ENCODE data around the gene PRDX3.
A peak's percentile ranks its signal among the peaks of the same experiment; 100 is the strongest.

The PRDX3 gene

DNA sequence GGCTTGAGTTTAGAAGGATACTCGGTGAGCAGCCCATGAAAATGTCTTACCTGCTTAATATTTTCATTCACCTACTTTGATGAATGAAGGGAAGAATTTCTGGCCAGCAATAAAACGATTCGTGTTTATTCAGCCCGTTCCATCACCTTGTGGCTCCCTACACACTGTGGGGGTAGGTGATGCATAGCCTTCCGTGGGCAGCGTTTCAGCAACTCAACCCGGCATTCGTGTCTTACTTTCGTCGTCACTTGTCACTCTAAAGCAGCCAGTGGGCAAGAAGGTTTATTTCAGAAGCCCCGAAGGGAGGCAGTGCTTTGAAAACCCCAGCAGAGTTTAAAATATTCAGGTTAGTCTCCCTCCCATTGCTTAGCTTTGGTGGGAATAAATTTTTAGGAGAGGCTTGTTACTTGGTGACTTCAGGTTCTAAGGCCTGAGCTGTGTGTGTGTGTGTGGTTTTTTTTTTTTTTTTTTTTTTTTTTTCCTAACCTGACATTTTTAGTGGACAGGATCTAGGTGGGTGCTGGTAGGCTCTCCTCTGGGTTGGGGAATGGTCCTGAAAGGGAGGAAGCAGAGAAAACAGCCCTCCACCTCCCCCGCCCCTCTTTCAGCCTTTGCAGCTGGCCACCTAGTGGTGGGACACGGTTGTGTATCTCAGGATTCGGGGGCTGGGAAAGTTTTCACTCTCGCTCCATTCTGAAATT, 30.6 kb upstream of the PRDX3 start:
- TF ChIP-seq TEAD4 (IDR thresholded peaks at IDR 0.05), result no peak
- TF ChIP-seq RAD21 (IDR thresholded peaks at IDR 0.05; ENCODE audit: low read depth), result peak; percentile 54
- TF ChIP-seq, protein P1, sequence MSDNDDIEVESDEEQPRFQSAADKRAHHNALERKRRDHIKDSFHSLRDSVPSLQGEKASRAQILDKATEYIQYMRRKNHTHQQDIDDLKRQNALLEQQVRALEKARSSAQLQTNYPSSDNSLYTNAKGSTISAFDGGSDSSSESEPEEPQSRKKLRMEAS (IDR thresholded peaks at IDR 0.05), result no peak
- TF ChIP-seq ZBTB7A (IDR thresholded peaks at IDR 0.05; ENCODE audit: low read depth), result peak; percentile 78; the same call in 1 of the 2 replicates
- no peak for TF ChIP-seq CEBPB (IDR thresholded peaks at IDR 0.05)

DNA sequence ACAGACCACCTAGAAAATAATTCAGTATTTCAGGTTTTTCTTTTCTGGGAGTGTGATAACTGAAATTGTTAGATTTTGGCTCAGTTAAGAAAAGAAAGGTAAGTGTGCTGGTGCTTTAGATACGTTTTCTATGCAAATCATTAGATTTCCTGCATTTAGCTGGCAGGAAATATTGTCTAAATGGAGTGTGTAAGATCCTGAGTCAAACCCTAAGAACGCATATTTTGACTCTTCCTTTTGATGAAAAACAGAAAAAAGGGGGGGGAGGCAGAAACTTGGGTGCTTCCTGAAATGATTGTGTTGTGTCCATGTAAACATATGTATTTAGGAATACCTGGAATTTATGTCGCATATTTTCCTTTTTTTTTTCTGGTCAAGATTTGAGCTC, 29.9 kb upstream of the PRDX3 start:
- TF ChIP-seq, protein P2, sequence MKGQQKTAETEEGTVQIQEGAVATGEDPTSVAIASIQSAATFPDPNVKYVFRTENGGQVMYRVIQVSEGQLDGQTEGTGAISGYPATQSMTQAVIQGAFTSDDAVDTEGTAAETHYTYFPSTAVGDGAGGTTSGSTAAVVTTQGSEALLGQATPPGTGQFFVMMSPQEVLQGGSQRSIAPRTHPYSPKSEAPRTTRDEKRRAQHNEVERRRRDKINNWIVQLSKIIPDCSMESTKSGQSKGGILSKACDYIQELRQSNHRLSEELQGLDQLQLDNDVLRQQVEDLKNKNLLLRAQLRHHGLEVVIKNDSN (IDR thresholded peaks at IDR 0.05), result no peak
- TF ChIP-seq TEAD4 (IDR thresholded peaks at IDR 0.05), result no peak
- no peak for TF ChIP-seq FOXM1 (IDR thresholded peaks at IDR 0.05; ENCODE audit: borderline replicate concordance, low read depth)
- no peak for TF ChIP-seq ZBTB7A (IDR thresholded peaks at IDR 0.05; ENCODE audit: low read depth)
- no peak for TF ChIP-seq CREB1 (IDR thresholded peaks at IDR 0.05; ENCODE audit: low read depth)
- no peak for TF ChIP-seq YY1 (IDR thresholded peaks at IDR 0.05; ENCODE audit: low read depth)
- no peak for TF ChIP-seq CEBPB (IDR thresholded peaks at IDR 0.05)
- TF ChIP-seq RAD21 (IDR thresholded peaks at IDR 0.05; ENCODE audit: low read depth), result no peak
- TF ChIP-seq EGR1 (IDR thresholded peaks at IDR 0.05), result no peak
- no peak for TF ChIP-seq TAF1 (IDR thresholded peaks at IDR 0.05; ENCODE audit: low read depth)
- TF ChIP-seq TCF12 (IDR thresholded peaks at IDR 0.05; ENCODE audit: low read depth), result no peak
- no peak for TF ChIP-seq EP300 (IDR thresholded peaks at IDR 0.05; ENCODE audit: borderline replicate concordance)
- no peak for TF ChIP-seq NFIC (IDR thresholded peaks at IDR 0.05)
- no peak for TF ChIP-seq REST (IDR thresholded peaks at IDR 0.05; ENCODE audit: low read depth)
- TF ChIP-seq, protein P1 (IDR thresholded peaks at IDR 0.05), result no peak

DNA sequence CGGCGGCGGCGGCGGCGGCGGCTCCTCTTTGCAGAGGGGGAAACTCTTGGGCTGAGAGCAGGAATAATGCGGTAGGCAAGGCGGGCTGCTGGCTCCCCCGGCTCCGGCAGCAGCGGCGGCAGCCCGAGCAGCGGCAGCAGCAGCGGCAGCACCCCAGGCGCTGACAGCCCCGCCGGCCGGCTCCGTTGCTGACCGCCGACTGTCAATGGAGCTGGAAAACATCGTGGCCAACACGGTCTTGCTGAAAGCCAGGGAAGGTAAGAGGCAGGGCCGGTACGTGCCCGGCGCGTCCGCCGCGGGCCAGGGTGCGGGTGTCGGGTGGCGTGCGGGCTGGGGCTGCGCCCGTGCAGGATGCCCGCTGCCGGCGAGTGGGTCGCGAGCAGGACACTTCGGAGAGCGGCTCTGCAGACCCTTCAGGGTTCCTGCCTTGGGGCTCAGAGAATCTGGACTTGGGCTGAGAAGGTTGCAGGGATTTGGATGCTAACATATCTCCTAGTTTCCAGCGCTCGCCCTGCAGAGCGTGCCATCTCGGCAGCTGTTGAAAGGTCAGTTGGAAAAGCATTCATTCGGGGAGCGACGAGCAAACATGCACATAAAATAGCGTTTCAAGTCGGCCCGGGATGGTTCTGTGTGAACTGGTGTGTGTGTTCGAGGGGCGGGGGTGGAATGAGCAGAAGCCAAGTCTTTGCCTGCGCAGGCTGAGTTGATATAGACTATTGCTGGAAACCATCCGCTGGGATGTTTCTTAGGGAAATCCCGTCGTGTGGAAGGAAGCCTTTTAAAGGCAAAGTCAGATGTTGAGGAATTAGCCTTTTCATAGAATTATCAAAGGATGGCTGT, 29.3 kb upstream of the PRDX3 start:
- no peak; the same call in 1 of the 2 replicates for TF ChIP-seq EGR1 (IDR thresholded peaks at IDR 0.05)
- TF ChIP-seq, protein P1 (IDR thresholded peaks at IDR 0.05), result no peak
- TF ChIP-seq, protein P2 (IDR thresholded peaks at IDR 0.05), result no peak
- no peak for TF ChIP-seq TAF1 (IDR thresholded peaks at IDR 0.05; ENCODE audit: low read depth)
- no peak for TF ChIP-seq TCF12 (IDR thresholded peaks at IDR 0.05; ENCODE audit: low read depth)
- no peak for TF ChIP-seq REST (IDR thresholded peaks at IDR 0.05; ENCODE audit: low read depth)
- TF ChIP-seq NFIC (IDR thresholded peaks at IDR 0.05), result no peak
- no peak for TF ChIP-seq TEAD4 (IDR thresholded peaks at IDR 0.05)
- no peak for TF ChIP-seq CEBPB (IDR thresholded peaks at IDR 0.05)
- no peak for TF ChIP-seq EP300 (IDR thresholded peaks at IDR 0.05; ENCODE audit: borderline replicate concordance)
- no peak for TF ChIP-seq FOXM1 (IDR thresholded peaks at IDR 0.05; ENCODE audit: borderline replicate concordance, low read depth)
- TF ChIP-seq YY1 (IDR thresholded peaks at IDR 0.05; ENCODE audit: low read depth), result no peak
- no peak for TF ChIP-seq CREB1 (IDR thresholded peaks at IDR 0.05; ENCODE audit: low read depth)
- no peak for TF ChIP-seq RAD21 (IDR thresholded peaks at IDR 0.05; ENCODE audit: low read depth)
- TF ChIP-seq ZBTB7A (IDR thresholded peaks at IDR 0.05; ENCODE audit: low read depth), result no peak

DNA sequence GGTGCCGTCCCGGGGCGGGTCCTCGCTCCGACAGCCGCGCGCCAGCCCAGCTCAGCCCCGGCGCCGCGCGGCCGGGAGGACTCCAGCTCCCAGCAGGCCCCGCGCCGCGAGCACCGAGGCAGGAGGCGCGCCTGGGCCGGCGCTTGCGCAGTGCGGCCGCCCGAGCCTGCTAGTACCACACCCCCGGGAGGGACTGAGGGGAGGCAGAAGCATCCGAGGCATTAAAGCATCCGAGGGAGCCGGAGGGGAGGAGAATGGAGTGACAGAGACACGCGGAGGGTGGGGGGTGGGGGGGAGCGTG, 28.7 kb upstream of the PRDX3 start, which contains the start of gene GRK5:
GRK5 (plus strand) TSS at position 206 of the 301 bp plus-strand sequence. CDS start 347 bp downstream, outside the sequence.
- TF ChIP-seq TEAD4 (IDR thresholded peaks at IDR 0.05) (no peak), TCF12 (IDR thresholded peaks at IDR 0.05; ENCODE audit: low read depth) (no peak), YY1 (IDR thresholded peaks at IDR 0.05; ENCODE audit: low read depth) (no peak), REST (IDR thresholded peaks at IDR 0.05; ENCODE audit: low read depth) (no peak), NFIC (IDR thresholded peaks at IDR 0.05) (0 out of 2 replicates have a peak, but pooled peaks have one; percentile 6), FOXM1 (IDR thresholded peaks at IDR 0.05; ENCODE audit: borderline replicate concordance, low read depth) (no peak), ZBTB7A (IDR thresholded peaks at IDR 0.05; ENCODE audit: low read depth) (no peak), EP300 (IDR thresholded peaks at IDR 0.05; ENCODE audit: borderline replicate concordance) (no peak), TAF1 (IDR thresholded peaks at IDR 0.05; ENCODE audit: low read depth) (peak; percentile 54; the same call in 1 of the 2 replicates)
- TF ChIP-seq, protein P1 (IDR thresholded peaks at IDR 0.05), result no peak; the same call in 1 of the 2 replicates

Data from Ishikawa (cell line).